ENCODE data around the gene DNAJB14. TPM values are rescaled to one million over a fixed set of nuclear protein-coding genes. Genes with fewer than 3 reads are reported as not detected.
"Not testable (repeated sequence)": the region's sequence is repeated elsewhere in the genome, so short reads cannot be mapped to it uniquely, and the experiment has no call there.

DNAJB14 gene
- total RNA-seq, 4 donors from 2014 or later, result 19.6 to 41.5 (median 27.3) TPM

DNA sequence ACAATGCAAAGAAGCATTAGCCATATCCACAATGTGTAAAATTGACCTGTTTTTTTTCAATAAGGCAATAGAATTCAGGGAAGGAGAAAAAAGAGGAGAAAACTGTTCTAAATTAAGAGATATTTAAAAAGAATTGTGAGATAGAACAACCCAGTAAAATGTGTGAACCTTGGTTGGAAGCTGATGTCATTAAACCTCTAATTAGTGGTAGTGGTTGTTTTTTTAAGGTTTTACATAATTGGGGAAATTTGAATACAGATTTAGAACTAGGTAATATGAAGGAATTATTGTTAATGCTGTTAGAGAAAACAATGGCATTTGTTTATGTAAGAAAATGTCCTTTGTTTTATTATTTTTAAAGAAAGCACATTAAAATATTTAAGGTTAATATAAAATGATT, 18.8 kb upstream of the DNAJB14 start:
- H3K27ac ChIP-seq, result no peak overlapping the region
- intact Hi-C loops (cut with DNase I), result no loop called here
- H3K4me1 ChIP-seq, result no peaks in the 10 kb centered on the region
- DNase-seq, result no peak
- TF ChIP-seq, protein P1, sequence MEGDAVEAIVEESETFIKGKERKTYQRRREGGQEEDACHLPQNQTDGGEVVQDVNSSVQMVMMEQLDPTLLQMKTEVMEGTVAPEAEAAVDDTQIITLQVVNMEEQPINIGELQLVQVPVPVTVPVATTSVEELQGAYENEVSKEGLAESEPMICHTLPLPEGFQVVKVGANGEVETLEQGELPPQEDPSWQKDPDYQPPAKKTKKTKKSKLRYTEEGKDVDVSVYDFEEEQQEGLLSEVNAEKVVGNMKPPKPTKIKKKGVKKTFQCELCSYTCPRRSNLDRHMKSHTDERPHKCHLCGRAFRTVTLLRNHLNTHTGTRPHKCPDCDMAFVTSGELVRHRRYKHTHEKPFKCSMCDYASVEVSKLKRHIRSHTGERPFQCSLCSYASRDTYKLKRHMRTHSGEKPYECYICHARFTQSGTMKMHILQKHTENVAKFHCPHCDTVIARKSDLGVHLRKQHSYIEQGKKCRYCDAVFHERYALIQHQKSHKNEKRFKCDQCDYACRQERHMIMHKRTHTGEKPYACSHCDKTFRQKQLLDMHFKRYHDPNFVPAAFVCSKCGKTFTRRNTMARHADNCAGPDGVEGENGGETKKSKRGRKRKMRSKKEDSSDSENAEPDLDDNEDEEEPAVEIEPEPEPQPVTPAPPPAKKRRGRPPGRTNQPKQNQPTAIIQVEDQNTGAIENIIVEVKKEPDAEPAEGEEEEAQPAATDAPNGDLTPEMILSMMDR (IDR thresholded peaks at IDR 0.05), result no peak
- no peak for TF ChIP-seq POLR2A (IDR thresholded peaks at IDR 0.05)
- no peak overlapping the region for H3K4me3 ChIP-seq
- H3K9me3 ChIP-seq, result no peaks in the 10 kb centered on the region
- no peaks in the 10 kb centered on the region for H3K36me3 ChIP-seq
- peaks cover 0 to 2% (median 0%) of the 10 kb centered on the region in 4 donors for H3K27me3 ChIP-seq

DNA sequence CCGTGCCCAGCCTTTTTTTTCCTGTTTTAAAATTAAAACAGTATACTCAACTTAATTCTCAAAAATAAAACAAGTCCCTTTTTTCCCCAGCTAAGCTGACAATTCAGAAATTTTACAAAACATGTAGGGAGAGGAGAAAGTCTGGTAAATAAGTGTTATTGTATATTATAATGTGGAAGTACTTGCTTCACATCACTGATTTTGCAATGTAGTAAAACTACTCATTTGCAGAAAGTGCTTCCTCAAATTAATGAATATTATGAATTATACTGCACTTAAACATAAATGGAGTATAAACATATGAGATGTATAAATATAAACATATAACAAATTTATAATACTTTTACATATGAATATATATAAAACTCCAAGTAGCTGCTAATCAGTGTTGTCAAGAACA, 15.3 kb upstream of the DNAJB14 start:
- Histone ChIP-seq H3K4me3 (no peak overlapping the region), H3K36me3 (no peaks in the 10 kb centered on the region), H3K27me3 (peaks cover 0 to 2% (median 0%) of the 10 kb centered on the region in 4 donors), H3K9me3 (peaks cover 0 to 2% (median 0%) of the 10 kb centered on the region in 3 donors), H3K4me1 (no peaks in the 10 kb centered on the region), H3K27ac (no peak overlapping the region)
- WGBS, 2 donors, result 100% methylated on average over 1 of the region's 1 CpG
- intact Hi-C loops (cut with DNase I), result no loop called here
- TF ChIP-seq, protein P1 (IDR thresholded peaks at IDR 0.05), result no peak
- TF ChIP-seq POLR2A (IDR thresholded peaks at IDR 0.05), result no peak
- no peak for DNase-seq

DNA sequence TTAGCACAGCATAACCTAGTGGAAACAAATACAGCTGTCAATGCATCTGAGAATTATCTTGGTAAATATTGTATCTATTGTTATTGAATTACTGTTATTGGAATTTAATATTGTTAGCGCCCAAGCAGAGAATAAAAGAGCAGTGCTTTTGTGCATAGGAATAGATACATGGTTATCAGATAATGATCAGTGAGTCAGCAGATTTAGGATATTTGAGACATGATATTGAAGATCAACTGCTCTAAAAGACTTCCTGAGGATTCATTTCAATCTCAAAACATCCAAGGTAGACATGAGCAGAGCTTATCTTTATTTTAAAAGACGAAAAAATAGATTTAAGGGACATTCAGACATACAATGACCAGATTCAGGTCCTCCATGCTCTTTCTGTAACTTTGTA, 14.2 kb upstream of the DNAJB14 start:
- no peaks in the 10 kb centered on the region for H3K36me3 ChIP-seq
- no peak overlapping the region for H3K27ac ChIP-seq
- intact Hi-C loops (cut with DNase I), result no loop called here
- TF ChIP-seq, protein P1 (IDR thresholded peaks at IDR 0.05), result no peak
- no peak for TF ChIP-seq POLR2A (IDR thresholded peaks at IDR 0.05)
- H3K4me3 ChIP-seq, result no peak overlapping the region
- 85 to 90% methylated on average over 2 of the region's 2 CpGs for WGBS, 2 donors
- H3K27me3 ChIP-seq, result peaks cover 0 to 2% (median 0%) of the 10 kb centered on the region in 4 donors
- H3K9me3 ChIP-seq, result peaks cover 0 to 2% (median 0%) of the 10 kb centered on the region in 3 donors
- DNase-seq, result no peak
- H3K4me1 ChIP-seq, result no peaks in the 10 kb centered on the region

DNA sequence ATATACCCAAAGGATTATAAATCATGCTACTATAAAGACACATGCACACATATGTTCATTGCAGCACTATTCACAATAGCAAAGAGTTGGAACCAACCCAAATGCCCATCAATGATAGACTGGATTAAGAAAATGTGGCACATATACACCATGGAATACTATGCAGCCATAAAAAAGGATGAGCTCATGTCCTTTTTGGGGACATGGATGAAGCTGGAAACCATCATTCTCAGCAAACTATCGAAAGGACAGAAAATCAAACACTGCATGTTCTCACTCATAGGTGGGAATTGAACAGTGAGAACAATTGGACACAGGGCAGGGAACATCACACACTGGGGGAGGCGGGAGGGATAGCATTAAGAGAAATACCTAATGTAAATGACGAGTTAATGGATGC, 11.8 kb upstream of the DNAJB14 start:
- H3K9me3 ChIP-seq; H3K27me3 ChIP-seq; H3K36me3 ChIP-seq; DNase-seq; intact Hi-C loops (cut with DNase I); H3K4me3 ChIP-seq; H3K4me1 ChIP-seq; H3K27ac ChIP-seq: not testable (repeated sequence)
- WGBS, 2 donors, result 91 to 98% methylated on average over 3 of the region's 3 CpGs

DNA sequence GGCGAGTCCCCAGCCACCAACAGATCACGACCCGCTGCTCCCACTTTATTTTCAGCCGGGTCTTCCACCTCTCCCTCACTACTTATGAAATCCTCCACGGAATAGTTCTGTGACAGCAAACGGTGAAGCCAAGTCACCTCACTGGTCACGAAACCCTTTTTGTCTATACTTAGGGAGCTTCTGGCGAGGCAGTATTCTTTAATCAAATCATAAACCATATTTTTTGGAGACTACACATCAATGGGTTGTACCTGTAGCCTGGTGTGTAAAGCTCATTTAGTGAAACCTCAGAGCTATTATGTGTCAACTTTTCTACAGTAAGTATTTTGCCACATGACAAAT, 4.5 kb upstream of the DNAJB14 start:
- WGBS, 2 donors, result 0 to 2% methylated on average over 8 of the region's 8 CpGs
- H3K36me3 ChIP-seq, result peaks cover 0 to 10% (median 0%) of the 10 kb centered on the region in 3 donors
- DNase-seq, result no peak
- H3K4me3 ChIP-seq, result peak overlapping the region; percentile 59 to 94 (median 82)
- intact Hi-C loops (cut with DNase I), result no loop called here
- no peaks in the 10 kb centered on the region for H3K9me3 ChIP-seq
- H3K27me3 ChIP-seq, result no peaks in the 10 kb centered on the region
- TF ChIP-seq POLR2A (IDR thresholded peaks at IDR 0.05), result no peak
- TF ChIP-seq, protein P1 (IDR thresholded peaks at IDR 0.05), result no peak
- H3K27ac ChIP-seq, result peak overlapping the region; percentile 88 to 98 (median 98)
- peaks cover 5 to 32% (median 13%) of the 10 kb centered on the region in 3 donors for H3K4me1 ChIP-seq
